GM12891 (cell line): ENCODE measurements around the gene DIDO1.

Experiments used
- DNase-seq: peaks from one replicate; pipeline ENCODE4 v3.0.0; 2011; ENCODE audit warnings: low spot score; ENCODE audit not compliant: insufficient read length
- FAIRE-seq: peaks from 2 replicates; lab custom pipeline; 2011; peaks lifted over from hg19 to GRCh38; lab: Jason Lieb, UNC
- PAX5 ChIP-seq: IDR thresholded peaks from 2 replicates; pipeline ENCODE4 v1.6.1; 2011; ENCODE audit warnings: low read length, moderate library complexity, mild to moderate bottlenecking; ENCODE audit not compliant: insufficient read depth, severe bottlenecking
- POLR2A ChIP-seq: IDR thresholded peaks from 2 replicates; pipeline ENCODE4 v1.6.1; 2011; ENCODE audit warnings: low read depth, low read length, control low read depth
- POLR2AphosphoS5 ChIP-seq: IDR thresholded peaks from 2 replicates; pipeline ENCODE4 v1.6.1; 2011; ENCODE audit warnings: low read depth, low read length, control low read depth
- POU2F2 ChIP-seq: IDR thresholded peaks from 2 replicates; pipeline ENCODE4 v1.6.1; 2011; ENCODE audit warnings: low read depth, mild to moderate bottlenecking, control low read depth, low read length, moderate library complexity
- SPI1 ChIP-seq: IDR thresholded peaks from 2 replicates; pipeline ENCODE4 v1.6.1; 2011; ENCODE audit warnings: low read depth, low read length, control low read depth
- TAF1 ChIP-seq: IDR thresholded peaks from 2 replicates; pipeline ENCODE4 v1.6.1; 2011; ENCODE audit warnings: low read depth, low read length, control low read depth

The DIDO1 gene

DNA sequence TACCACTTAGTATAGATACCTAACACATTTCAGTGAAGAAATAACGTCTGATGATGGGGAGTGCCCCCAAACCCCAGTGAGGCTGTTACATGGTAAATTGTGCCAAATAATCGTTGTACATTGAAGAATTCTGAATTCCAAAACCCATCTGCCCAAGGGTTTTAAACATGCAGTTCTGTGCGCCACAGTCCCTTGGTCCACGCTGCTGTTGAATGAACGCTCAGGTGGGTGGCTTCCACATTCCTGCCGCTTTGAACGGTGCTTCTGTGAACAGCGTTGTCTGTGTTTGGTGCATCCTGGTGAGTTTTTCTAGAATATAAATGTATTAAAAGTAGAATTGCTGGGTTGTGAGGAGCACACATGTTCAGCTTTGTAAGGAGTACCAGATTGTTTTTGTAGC, 14.6 kb upstream of the DIDO1 start:
- FAIRE-seq (no peak), DNase-seq (no peak)
- TF ChIP-seq POLR2AphosphoS5, result no peak
- no peak for TF ChIP-seq POLR2A
- TF ChIP-seq POU2F2, result no peak
- TF ChIP-seq PAX5, result no peak
- no peak for TF ChIP-seq SPI1
- no peak for TF ChIP-seq TAF1

DNA sequence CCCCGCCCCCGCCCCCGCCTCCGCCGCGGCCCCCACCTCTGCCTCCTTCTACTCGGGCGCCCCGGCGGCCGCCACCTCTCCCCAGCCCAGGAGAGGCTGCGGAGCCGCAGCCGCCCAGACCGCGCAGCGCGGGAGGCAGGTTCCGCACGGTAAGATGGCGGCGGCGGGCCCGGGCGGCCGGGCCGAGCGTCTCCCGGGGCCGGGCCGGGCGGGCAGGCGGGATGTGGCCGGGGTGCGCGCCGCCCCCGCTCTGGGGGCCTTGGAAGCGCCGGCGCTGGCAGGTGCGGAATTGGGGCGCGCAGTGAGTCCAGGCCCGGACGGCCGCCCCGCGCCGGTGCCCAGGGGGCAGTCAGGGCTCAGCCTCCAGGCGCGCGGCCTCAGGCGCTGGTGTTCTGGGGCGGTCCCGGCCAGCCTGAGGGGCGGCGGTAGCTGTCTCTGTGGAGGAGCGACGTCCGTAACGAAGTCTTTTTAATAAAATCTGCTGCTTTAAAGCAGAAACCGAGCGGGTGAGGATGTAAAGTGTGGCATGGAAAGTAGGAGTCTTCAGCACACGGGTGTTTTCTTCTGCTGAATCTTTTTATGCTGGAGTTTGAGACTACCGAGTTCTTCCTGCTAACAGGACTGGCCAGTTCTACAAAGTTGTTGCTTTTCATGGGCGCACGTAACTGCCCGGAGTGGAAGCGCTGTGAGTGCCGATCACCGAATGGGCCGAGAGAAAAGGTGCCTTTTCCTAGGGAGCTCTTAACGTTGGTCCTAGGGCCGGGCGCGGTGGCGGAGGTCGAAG, 12.0 kb upstream of the DIDO1 start, which contains the start of gene GID8:
GID8 (plus strand) TSS at position 43 of the 784 bp plus-strand sequence. CDS start 3,356 bp downstream, outside the sequence.
- DNase-seq, result no peak

DNA sequence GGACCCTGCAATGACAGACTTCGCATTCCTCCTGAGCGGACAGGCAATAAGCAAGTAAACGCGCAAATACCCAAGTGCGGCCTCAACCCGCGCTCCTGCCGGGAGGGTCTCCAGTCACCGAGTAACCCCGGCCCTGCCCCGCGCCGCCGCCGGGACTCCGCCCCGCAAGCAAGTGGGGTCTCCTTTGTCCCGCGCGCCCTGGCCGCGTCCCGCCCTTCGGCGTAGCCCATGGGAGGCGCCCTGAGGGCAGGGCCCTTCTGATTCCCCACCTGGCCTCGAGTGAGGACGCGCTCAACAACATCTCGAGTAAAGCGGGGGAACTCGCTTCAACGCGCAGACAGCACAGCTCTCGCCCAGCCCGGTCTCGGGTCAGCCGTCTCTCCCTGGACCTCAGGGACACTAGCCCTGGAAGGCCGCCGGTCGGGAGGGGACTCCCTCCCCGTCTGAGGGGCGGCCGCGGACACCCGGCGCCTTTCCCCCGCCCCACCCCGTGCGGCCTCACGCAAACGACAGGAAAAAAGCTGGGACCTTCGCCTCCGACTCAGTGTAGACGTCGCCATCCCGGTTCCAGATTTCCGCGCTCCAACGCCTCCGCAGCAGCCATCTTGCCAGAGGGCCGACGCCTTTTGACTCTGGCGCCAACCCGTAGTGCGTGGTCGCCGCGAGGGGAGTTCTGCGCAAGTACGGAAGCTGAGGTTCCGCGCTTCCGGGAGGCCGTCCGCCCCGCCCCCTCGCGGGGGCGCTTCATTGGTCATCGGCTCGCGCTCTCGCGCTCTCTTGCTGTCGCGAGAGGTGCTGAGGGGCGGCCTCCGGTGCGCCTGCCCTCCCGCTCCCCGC, 11.2 kb upstream of the DIDO1 start:
- FAIRE-seq, result peak; percentile 93
- TF ChIP-seq POLR2AphosphoS5 (peak; percentile 72; the same call in 1 of the 2 replicates), SPI1 (no peak), POLR2A (peak; percentile 63), PAX5 (peak; percentile 85), TAF1 (peak; percentile 54), POU2F2 (no peak; the same call in 1 of the 2 replicates)

More for the DNA sequence above, 12.0 kb upstream of the DIDO1 start, which contains the start of gene GID8:
- no peak for TF ChIP-seq POLR2AphosphoS5
- no peak; the same call in 1 of the 2 replicates for TF ChIP-seq TAF1
- no peak for TF ChIP-seq POU2F2
- no peak for TF ChIP-seq PAX5
- no peak for TF ChIP-seq POLR2A
- TF ChIP-seq SPI1, result no peak
- no peak for FAIRE-seq

DNA sequence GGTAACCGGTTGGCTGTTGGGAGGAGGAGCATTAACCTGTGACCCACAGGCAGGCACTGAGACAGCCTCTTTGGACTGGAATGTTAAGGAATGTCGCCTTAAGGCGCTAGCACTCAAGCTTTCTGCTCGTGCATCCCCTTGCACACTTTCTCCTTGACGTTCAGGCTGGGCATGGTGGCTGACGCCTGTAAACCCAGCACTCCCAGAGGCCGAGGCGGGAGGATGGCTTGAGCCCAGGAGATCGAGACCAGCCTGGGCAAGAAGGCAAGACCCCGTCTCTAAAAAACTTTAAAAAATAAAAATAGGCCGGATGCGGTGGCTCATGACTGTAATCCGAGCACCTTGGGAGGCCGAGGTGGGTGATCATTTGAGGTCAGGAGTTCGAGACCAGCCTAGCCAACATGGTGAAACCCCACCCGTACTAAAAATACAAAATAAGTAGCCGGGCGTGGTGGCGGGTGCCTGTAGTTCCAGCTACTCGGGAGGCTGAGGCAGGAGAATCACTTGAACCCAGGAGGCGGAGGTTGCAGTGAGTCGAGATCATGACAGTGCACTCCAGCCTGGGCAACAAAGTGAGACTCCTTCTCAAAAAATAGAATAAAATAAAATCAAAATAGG, 9.8 kb upstream of the DIDO1 start:
- FAIRE-seq, result no peak
- TF ChIP-seq POLR2AphosphoS5, result no peak
- no peak for TF ChIP-seq TAF1
- no peak for TF ChIP-seq POU2F2
- no peak for TF ChIP-seq PAX5
- TF ChIP-seq SPI1, result no peak
- TF ChIP-seq POLR2A, result no peak
- DNase-seq, result no peak

More for the DNA sequence above, 11.2 kb upstream of the DIDO1 start:
- DNase-seq, result peak; percentile 92

DNA sequence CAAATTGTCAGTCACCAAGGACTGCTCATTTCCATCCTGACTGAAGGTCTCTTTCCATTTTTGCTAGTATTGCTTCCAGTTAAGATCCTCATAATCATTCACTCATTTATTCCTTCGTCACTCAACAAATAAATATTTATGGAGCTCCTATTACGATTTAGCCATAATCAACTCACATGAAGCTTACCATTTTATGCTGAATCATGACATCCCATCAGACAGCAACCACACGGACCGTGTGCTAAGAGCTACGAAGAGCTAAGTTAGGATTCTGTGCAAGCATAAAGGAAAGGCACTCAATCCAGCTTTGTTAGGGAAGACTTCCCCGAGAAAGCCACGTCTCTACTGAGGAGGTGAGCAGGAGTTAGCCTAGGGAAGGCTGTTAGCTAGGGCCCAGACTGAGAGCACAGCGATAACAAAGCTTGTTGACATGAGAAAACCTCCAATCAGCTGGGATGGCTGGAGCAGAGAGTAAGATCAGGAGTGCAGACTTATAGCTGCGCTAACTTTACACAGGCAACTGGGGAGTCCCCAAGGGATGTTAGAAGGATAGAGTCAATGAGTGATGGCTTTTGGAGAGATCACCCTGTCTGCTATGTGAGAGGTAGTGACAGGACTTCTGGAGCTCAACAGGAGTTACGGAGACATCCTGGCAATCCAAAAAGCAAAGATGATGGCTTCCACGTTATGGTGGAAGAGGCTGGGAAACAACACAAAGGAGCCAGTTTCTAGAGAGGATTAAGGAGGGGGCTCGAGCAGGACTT, 9.1 kb upstream of the DIDO1 start:
- TF ChIP-seq SPI1 (no peak), POU2F2 (no peak), POLR2AphosphoS5 (no peak), POLR2A (no peak), TAF1 (no peak), PAX5 (no peak)
- no peak for DNase-seq
- FAIRE-seq, result no peak

DNA sequence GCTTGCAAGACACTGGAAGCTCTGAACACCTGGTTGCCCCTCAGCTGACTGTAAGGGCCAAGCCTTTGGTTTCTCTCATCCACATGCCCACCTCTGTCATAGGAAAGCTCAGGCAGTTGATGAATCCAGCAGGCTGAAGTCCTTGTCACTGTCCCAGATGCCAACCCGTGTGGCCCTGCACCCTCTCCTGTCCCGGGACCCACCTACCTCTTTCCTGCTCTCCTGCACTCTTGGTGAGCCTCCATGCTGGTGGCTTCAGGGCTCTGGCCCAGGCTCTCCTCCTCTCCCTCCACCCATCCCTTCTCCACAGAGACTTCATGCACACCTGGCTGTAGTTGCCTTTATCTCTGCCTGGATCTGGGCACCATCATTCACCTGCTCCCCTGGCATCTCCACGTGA, 7.7 kb upstream of the DIDO1 start:
- no peak for FAIRE-seq
- no peak for DNase-seq
- TF ChIP-seq POLR2AphosphoS5, result no peak
- no peak for TF ChIP-seq POU2F2
- TF ChIP-seq TAF1, result no peak
- TF ChIP-seq PAX5, result no peak
- no peak for TF ChIP-seq POLR2A
- no peak for TF ChIP-seq SPI1

DNA sequence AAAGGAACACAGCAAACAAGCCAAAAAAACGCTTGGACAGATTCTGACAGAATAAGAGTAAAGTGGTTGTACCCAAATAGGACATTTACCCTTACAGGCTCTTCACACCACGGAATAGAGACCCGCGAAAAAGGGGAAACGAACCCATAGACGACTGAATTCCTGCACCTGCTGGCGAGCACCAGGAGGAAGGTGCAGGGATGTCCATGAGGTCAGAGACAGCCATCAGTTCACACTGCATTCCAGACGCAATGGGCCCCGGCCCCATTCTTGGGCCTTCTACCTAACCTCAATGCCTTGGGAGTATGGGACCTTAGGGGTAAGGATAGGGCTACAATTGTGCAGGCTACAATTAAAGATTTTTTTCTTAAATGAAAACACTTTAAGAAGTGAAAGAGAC, 5.2 kb upstream of the DIDO1 start:
- no peak for FAIRE-seq
- TF ChIP-seq PAX5, result no peak
- TF ChIP-seq POLR2AphosphoS5, result no peak
- peak; percentile 51; the same call in 1 of the 2 replicates for TF ChIP-seq SPI1
- TF ChIP-seq TAF1, result no peak
- TF ChIP-seq POU2F2, result no peak
- no peak for DNase-seq

DNA sequence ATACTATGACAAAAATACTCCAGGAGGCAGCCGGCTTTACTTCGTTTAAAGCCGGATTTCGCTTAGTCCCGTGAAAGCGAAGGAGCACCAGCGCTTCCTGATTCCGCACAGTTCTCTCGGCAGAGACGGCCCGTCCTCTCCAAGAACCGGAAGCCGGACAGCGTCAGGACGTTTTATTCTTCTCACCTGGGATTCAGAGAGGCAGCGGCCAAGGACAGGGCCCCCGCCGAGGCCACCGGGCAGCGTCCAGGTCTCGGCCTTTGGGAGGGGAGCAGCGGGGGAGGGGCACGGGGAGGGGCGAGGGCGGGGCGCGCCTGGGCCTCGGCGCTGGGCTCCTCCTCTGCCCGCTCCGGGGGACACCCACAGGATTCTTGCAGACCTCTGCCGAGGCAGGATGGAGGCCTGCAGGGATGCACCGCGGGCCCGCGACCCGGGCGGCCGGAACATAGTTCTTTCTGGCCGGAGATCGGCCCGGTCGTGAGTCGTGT, 2.8 kb upstream of the DIDO1 start:
- TF ChIP-seq PAX5, result no peak
- no peak for TF ChIP-seq SPI1
- no peak for TF ChIP-seq POLR2AphosphoS5
- no peak for TF ChIP-seq TAF1
- 0 out of 2 replicates have a peak, but pooled peaks have one; percentile 28 for TF ChIP-seq POLR2A
- no peak for FAIRE-seq
- peak; percentile 63 for DNase-seq
